SK-N-SH (cell line): ENCODE results near the gene SLC8A2.

Source experiments
- CTCF ChIP-seq: fragments of 200-600 bp; sonication (generic); IDR thresholded peaks from 2 replicates; pipeline ENCODE4 v1.6.1; 2017; ENCODE audit warnings: antibody characterized with exemption, mild to moderate bottlenecking, moderate library complexity
- JUND ChIP-seq: IDR thresholded peaks from 2 replicates; pipeline ENCODE4 v1.4.0; 2012
- MAX ChIP-seq: IDR thresholded peaks from 2 replicates; pipeline ENCODE4 v1.4.0; 2012; ENCODE audit warnings: low read depth
- RXRA ChIP-seq: IDR thresholded peaks from 2 replicates; pipeline ENCODE4 v1.4.0; 2012; ENCODE audit warnings: low read depth, mild to moderate bottlenecking, borderline replicate concordance
- YY1 ChIP-seq: IDR thresholded peaks from 2 replicates; pipeline ENCODE4 v1.4.0; 2012; ENCODE audit warnings: low read depth, mild to moderate bottlenecking
- TF ChIP-seq, protein P1 (sequence below): IDR thresholded peaks from 2 replicates; pipeline ENCODE4 v1.6.1; 2012; ENCODE audit warnings: mild to moderate bottlenecking, low read depth, low read length, moderate library complexity

GRCh38 chr19:47408156-47408938, 63.3 kb downstream of the SLC8A2 start:
- TF ChIP-seq, protein P1, sequence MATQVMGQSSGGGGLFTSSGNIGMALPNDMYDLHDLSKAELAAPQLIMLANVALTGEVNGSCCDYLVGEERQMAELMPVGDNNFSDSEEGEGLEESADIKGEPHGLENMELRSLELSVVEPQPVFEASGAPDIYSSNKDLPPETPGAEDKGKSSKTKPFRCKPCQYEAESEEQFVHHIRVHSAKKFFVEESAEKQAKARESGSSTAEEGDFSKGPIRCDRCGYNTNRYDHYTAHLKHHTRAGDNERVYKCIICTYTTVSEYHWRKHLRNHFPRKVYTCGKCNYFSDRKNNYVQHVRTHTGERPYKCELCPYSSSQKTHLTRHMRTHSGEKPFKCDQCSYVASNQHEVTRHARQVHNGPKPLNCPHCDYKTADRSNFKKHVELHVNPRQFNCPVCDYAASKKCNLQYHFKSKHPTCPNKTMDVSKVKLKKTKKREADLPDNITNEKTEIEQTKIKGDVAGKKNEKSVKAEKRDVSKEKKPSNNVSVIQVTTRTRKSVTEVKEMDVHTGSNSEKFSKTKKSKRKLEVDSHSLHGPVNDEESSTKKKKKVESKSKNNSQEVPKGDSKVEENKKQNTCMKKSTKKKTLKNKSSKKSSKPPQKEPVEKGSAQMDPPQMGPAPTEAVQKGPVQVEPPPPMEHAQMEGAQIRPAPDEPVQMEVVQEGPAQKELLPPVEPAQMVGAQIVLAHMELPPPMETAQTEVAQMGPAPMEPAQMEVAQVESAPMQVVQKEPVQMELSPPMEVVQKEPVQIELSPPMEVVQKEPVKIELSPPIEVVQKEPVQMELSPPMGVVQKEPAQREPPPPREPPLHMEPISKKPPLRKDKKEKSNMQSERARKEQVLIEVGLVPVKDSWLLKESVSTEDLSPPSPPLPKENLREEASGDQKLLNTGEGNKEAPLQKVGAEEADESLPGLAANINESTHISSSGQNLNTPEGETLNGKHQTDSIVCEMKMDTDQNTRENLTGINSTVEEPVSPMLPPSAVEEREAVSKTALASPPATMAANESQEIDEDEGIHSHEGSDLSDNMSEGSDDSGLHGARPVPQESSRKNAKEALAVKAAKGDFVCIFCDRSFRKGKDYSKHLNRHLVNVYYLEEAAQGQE: no peak
- no peak for TF ChIP-seq MAX
- no peak for TF ChIP-seq CTCF
- TF ChIP-seq YY1: no peak
- TF ChIP-seq RXRA: no peak
- no peak for TF ChIP-seq JUND
